HepG2 (cell line): ENCODE measurements around the gene CBX6. TPM values are rescaled to one million over a fixed set of nuclear protein-coding genes. Genes with fewer than 3 reads are reported as not detected.

Source experiments
- ATAC-seq: fragments of 200-7000 bp; cut with Tn5 transposase; 3 replicates; pipeline ENCODE4 v1.9.1; 2020; ENCODE audit warnings: mild to moderate bottlenecking, moderate library complexity
- BruUV-seq: library from RNA; stranded (reverse); fragments of 400-500 nt; replicated peaks from 2 replicates; lab custom pipeline; 2021; lab: Mats Ljungman, UMichigan
- CTCF ChIA-PET: fragments of 300-600 bp; formaldehyde crosslinking; extraction: SDS; loops from one replicate; lab custom pipeline; 2021; ENCODE audit warnings: low total read pairs, inconsistent platforms, low intra/inter-chr PET ratio; lab: Yijun Ruan, JAX
- POLR2A ChIA-PET: fragments of 350-600 bp; sonication (Branson Sonifier 250); formaldehyde crosslinking; loops from one replicate; lab custom pipeline; 2020; ENCODE audit warnings: antibody characterized with exemption, inconsistent platforms; lab: Yijun Ruan, JAX
- DNase-seq: peaks from one replicate; pipeline ENCODE4 v3.0.0-alpha.2; 2015; ENCODE audit warnings: low spot score
- FAIRE-seq: peaks from 3 replicates; lab custom pipeline; 2011; peaks lifted over from hg19 to GRCh38; lab: Jason Lieb, UNC
- H2AFZ ChIP-seq: one replicate; pipeline ENCODE4 v1.6.1; 2011; ENCODE audit warnings: low read length, inconsistent platforms
- H3K27ac ChIP-seq: fragments of 300-600 bp; 3 replicates; pipeline ENCODE4 v1.8.0; 2011; ENCODE audit warnings: mixed run types, mild to moderate bottlenecking, mixed read lengths, low read length, inconsistent platforms; ENCODE audit not compliant: insufficient read depth; ENCODE audit errors: extremely low read length
- H3K27me3 ChIP-seq, 2 experiments: fragments of 200-600 bp in 1 of 2; 2 replicates in 1 of 2; 3 replicates in 1 of 2; pipeline versions ENCODE4 v1.6.0 to v1.8.0; 2011; ENCODE audit warnings: low read length in 2 of 2, mild to moderate bottlenecking in 2 of 2, moderate library complexity in 2 of 2, inconsistent platforms in 1 of 2; ENCODE audit not compliant: insufficient read depth in 2 of 2, control insufficient read depth in 1 of 2
- H3K36me3 ChIP-seq, 2 experiments: fragments of 200-600 bp in 1 of 2; replicated peaks in 1 of 2; 2 replicates in 1 of 2; 3 replicates in 1 of 2; pipeline versions ENCODE4 v1.5.1 to v1.8.0; 2011; ENCODE audit warnings: low read length in 2 of 2, inconsistent platforms in 1 of 2; ENCODE audit not compliant: insufficient read depth in 2 of 2, control insufficient read depth in 1 of 2
- H3K4me1 ChIP-seq: 2 replicates; pipeline ENCODE4 v1.5.1; 2012; ENCODE audit warnings: low read length, inconsistent platforms; ENCODE audit not compliant: insufficient read depth
- H3K4me2 ChIP-seq: 2 replicates; pipeline ENCODE4 v1.6.0; 2011; ENCODE audit warnings: low read depth, low read length, inconsistent platforms
- H3K4me3 ChIP-seq, 3 experiments: fragments of 200-600 bp in 1 of 3; sonication (generic), shearing (Covaris generic) in 1 of 3; replicated peaks in 1 of 3; 2 replicates each; pipeline ENCODE4 v1.5.1; 2011 to 2016; ENCODE audit warnings: low read length in 3 of 3, inconsistent platforms in 2 of 3, low read depth in 2 of 3, mild to moderate bottlenecking in 2 of 3, control low read depth in 1 of 3, mixed read lengths in 1 of 3; ENCODE audit not compliant: insufficient read depth in 1 of 3
- H3K79me2 ChIP-seq: one replicate; pipeline ENCODE4 v1.6.1; 2011; ENCODE audit warnings: low read length, inconsistent platforms; ENCODE audit not compliant: insufficient read depth
- H3K9ac ChIP-seq: 2 replicates; pipeline ENCODE4 v1.6.0; 2011; ENCODE audit warnings: mild to moderate bottlenecking, low read depth, low read length, inconsistent platforms; ENCODE audit not compliant: insufficient read depth
- H3K9me3 ChIP-seq: 2 replicates; pipeline ENCODE4 v1.5.1; 2012; ENCODE audit warnings: mild to moderate bottlenecking, low read length
- H4K20me1 ChIP-seq: 2 replicates; pipeline ENCODE4 v1.6.0; 2011; ENCODE audit warnings: inconsistent platforms, mild to moderate bottlenecking, low read length, moderate library complexity; ENCODE audit not compliant: insufficient read depth
- CREBL2 ChIP-seq: sonication (generic); formaldehyde crosslinking; IDR thresholded peaks from 2 replicates; pipeline ENCODE4 v1.8.1; 2023; ENCODE audit warnings: missing genetic modification reagents, mild to moderate bottlenecking, borderline replicate concordance
- EHMT2 ChIP-seq: fragments of 200-600 bp; sonication (generic); IDR thresholded peaks from 2 replicates; pipeline ENCODE4 v1.7.0; 2017; ENCODE audit warnings: antibody characterized with exemption, low read depth, low read length, borderline replicate concordance
- TFAP4 ChIP-seq: sonication (generic); IDR thresholded peaks from 2 replicates; pipeline ENCODE4 v1.6.1; 2016; ENCODE audit warnings: low read depth, borderline replicate concordance
- THRA ChIP-seq: sonication (generic); formaldehyde crosslinking; IDR thresholded peaks from 2 replicates; pipeline ENCODE4 v1.4.0; 2020; ENCODE audit warnings: missing genetic modification reagents, borderline replicate concordance
- ZNF121 ChIP-seq: sonication (generic); formaldehyde crosslinking; IDR thresholded peaks from 2 replicates; pipeline ENCODE4 v1.5.0; 2020; ENCODE audit warnings: mild to moderate bottlenecking, missing genetic modification reagents
- ZNF329 ChIP-seq: sonication (generic); formaldehyde crosslinking; IDR thresholded peaks from 2 replicates; pipeline ENCODE4 v1.9.0; 2021; ENCODE audit warnings: low read depth, mild to moderate bottlenecking, missing genetic modification reagents
- ZNF33B ChIP-seq: sonication (generic); formaldehyde crosslinking; IDR thresholded peaks from 2 replicates; pipeline ENCODE4 v1.5.1; 2020; ENCODE audit warnings: mild to moderate bottlenecking, missing genetic modification reagents
- ZNF646 ChIP-seq: sonication (generic); formaldehyde crosslinking; IDR thresholded peaks from 2 replicates; pipeline ENCODE4 v1.9.0; 2021; ENCODE audit warnings: mild to moderate bottlenecking, missing genetic modification reagents
- WGBS: methylation state at CpG from one replicate; pipeline ENCODE4 v1.1.6; 2017; ENCODE audit warnings: low lambda C conversion rate; 5-methylcytosine and 5-hydroxymethylcytosine counted together
- in situ Hi-C: cut with HindIII; loops from 2 replicates; pipeline ENCODE4 v1.10.0; 2017; ENCODE audit warnings: low pct_unique_long_range_greater_than_20kb; ENCODE audit not compliant: extremely low pct_ligation_motif_present
- intact Hi-C: fragments of 100-400 bp; cut with micrococcal nuclease; formaldehyde crosslinking; loops from one replicate; pipeline ENCODE4 v1.10.0; 2022; ENCODE audit not compliant: unreplicated experiment
- polyA plus RNA-seq, 8 experiments: library from polyadenylated mRNA; depleted of rRNA in 3 of 8; stranded (reverse) in 7 of 8; unstranded in 1 of 8; fragments of >200 nt; fragmentation: Illumina TruSeq in 4 of 8; extraction: Trizol in 4 of 8; gene quantifications; 2 replicates each; pipeline versions ENCODE4 v1.2.1 to v1.2.3, GENCODE V29; 2011 to 2016; ENCODE audit warnings: low read depth in 4 of 8, missing spikeins in 1 of 8, mixed read lengths in 1 of 8; ENCODE audit not compliant: insufficient read depth in 1 of 8
- total RNA-seq, 5 experiments: library from RNA; depleted of rRNA; stranded (reverse); fragments of >200 nt; fragmentation: Illumina TruSeq; extraction: Trizol; gene quantifications; 2 replicates each; pipeline ENCODE4 v1.2.3, GENCODE V29; 2016; ENCODE audit warnings: low read depth in 1 of 5

Gene CBX6
- total and polyA plus RNA-seq, 2 of the 13 experiments (the other 11 are each of a cell fraction or from before 2014, with no cell fraction given), result 1.7 to 6.5 TPM

DNA sequence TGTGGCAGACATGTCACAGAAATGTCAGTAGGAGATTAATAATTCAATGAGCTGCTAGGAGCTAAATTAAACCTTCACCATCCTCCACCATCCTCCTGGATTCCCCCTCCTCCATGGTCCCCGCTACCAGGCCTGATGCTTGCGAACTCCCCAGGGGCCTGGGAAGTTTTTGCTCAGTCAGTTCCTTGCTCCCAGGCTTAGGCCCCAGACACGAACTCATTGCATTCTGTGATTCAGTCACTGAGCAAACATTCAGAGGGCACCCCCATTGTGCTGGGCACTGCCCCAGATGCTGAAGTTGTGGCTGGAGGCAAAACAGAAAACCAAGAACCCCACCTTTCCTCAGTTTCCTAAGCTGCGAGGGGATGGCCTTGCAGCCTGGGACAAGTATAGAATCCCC is 42.5 kb downstream of the CBX6 start:
- H3K27me3 ChIP-seq, result no peaks in the 10 kb centered on the region
- CTCF ChIA-PET, result no interaction called here
- no peaks in the 10 kb centered on the region for H3K4me1 ChIP-seq
- H3K9me3 ChIP-seq, result no peaks in the 10 kb centered on the region
- H3K9ac ChIP-seq, result no peak overlapping the region
- H3K4me2 ChIP-seq, result no peak overlapping the region
- no peaks in the 10 kb centered on the region for H3K36me3 ChIP-seq
- BruUV-seq, result no TSS peak
- H3K27ac ChIP-seq, result no peak overlapping the region
- TF ChIP-seq THRA (CRISPR knock-in tag) (no peak), CREBL2 (CRISPR knock-in tag) (no peak), ZNF329 (CRISPR knock-in tag) (no peak), ZNF646 (CRISPR knock-in tag) (no peak), TFAP4 (no peak), ZNF33B (CRISPR knock-in tag) (no peak), EHMT2 (no peak), ZNF121 (CRISPR knock-in tag) (no peak)
- WGBS, result 74% methylated on average over 3 of the region's 4 CpGs
- DNase-seq, result no peak
- intact Hi-C loops, result no loop called here
- in situ Hi-C loops, result no loop called here
- H4K20me1 ChIP-seq, result no peaks in the 10 kb centered on the region; the same call in 1 of the 2 replicates
- POLR2A ChIA-PET, result no interaction called here
- FAIRE-seq, result no peak
- ATAC-seq, result no peak
- H2AFZ ChIP-seq, result no peak overlapping the region
- no peaks in the 10 kb centered on the region for H3K79me2 ChIP-seq
- no peak overlapping the region for H3K4me3 ChIP-seq
